ENCODE data around the gene ELOVL5.
"Not testable (repeated sequence)": the region's sequence is repeated elsewhere in the genome, so short reads cannot be mapped to it uniquely, and the experiment has no call there.

ELOVL5 gene

GRCh38 chr6:53328375-53328774 lies 20.4 kb downstream of the ELOVL5 start:
- DNase-seq (ENCODE audit: low read depth in 2 of 2), result no peak

- DNase-seq (ENCODE audit: low read depth in 2 of 2), result no peak
Measured at GRCh38 chr6:53327017-53327395, 21.7 kb downstream of the ELOVL5 start.

- DNase-seq (ENCODE audit: low read depth in 2 of 2), result peak; percentile 88 to 90
Measured at GRCh38 chr6:53326372-53327016, 22.3 kb downstream of the ELOVL5 start.

GRCh38 chr6:53325785-53326184 lies 23.0 kb downstream of the ELOVL5 start:
- peak in 1 of 2 experiments; percentile 29 for DNase-seq (ENCODE audit: low read depth in 2 of 2)

- no peak for DNase-seq (ENCODE audit: low read depth in 2 of 2)
Measured at GRCh38 chr6:53322188-53323029, 26.3 kb downstream of the ELOVL5 start.

GRCh38 chr6:53321701-53322100 lies 27.0 kb downstream of the ELOVL5 start:
- no peak for DNase-seq (ENCODE audit: low read depth in 2 of 2)

GRCh38 chr6:53320964-53321363 lies 27.8 kb downstream of the ELOVL5 start:
- DNase-seq (ENCODE audit: low read depth in 2 of 2), result no peak

- DNase-seq (ENCODE audit: low read depth in 2 of 2), result no peak
Measured at GRCh38 chr6:53318429-53318828, 30.3 kb downstream of the ELOVL5 start.

GRCh38 chr6:53317861-53318260 lies 30.9 kb downstream of the ELOVL5 start:
- no peak for DNase-seq (ENCODE audit: low read depth in 2 of 2)

- not testable (repeated sequence) for DNase-seq (ENCODE audit: low read depth in 2 of 2)
Measured at GRCh38 chr6:53317299-53317698, 31.5 kb downstream of the ELOVL5 start.

- no peak for DNase-seq (ENCODE audit: low read depth in 2 of 2)
Measured at GRCh38 chr6:53316142-53316541, 32.6 kb downstream of the ELOVL5 start.

- DNase-seq (ENCODE audit: low read depth in 2 of 2), result no peak
Measured at GRCh38 chr6:53315086-53315724, 33.5 kb downstream of the ELOVL5 start.

- DNase-seq (ENCODE audit: low read depth in 2 of 2), result no peak
Measured at GRCh38 chr6:53313784-53314400, 34.9 kb downstream of the ELOVL5 start.

- no peak for DNase-seq (ENCODE audit: low read depth in 2 of 2)
Measured at GRCh38 chr6:53312355-53312754, 36.4 kb downstream of the ELOVL5 start.

GRCh38 chr6:53311586-53311935 lies 37.2 kb downstream of the ELOVL5 start:
- peak in 1 of 2 experiments; percentile 32 for DNase-seq (ENCODE audit: low read depth in 2 of 2)

GRCh38 chr6:53310771-53311585 lies 37.8 kb downstream of the ELOVL5 start:
- no peak for DNase-seq (ENCODE audit: low read depth in 2 of 2)

- DNase-seq (ENCODE audit: low read depth in 2 of 2), result no peak
Measured at GRCh38 chr6:53309901-53310300, 38.8 kb downstream of the ELOVL5 start.

GRCh38 chr6:53309059-53309900 lies 39.5 kb downstream of the ELOVL5 start:
- DNase-seq (ENCODE audit: low read depth in 2 of 2), result peak; percentile 59 to 65

- no peak for DNase-seq (ENCODE audit: low read depth in 2 of 2)
Measured at GRCh38 chr6:53306819-53307347, 41.9 kb downstream of the ELOVL5 start.

- DNase-seq (ENCODE audit: low read depth in 2 of 2), result not testable (repeated sequence)
Measured at GRCh38 chr6:53306217-53306616, 42.5 kb downstream of the ELOVL5 start.

Measured in fibroblast of skin of left quadriceps (primary cell).